HL-60/S4 treated with phorbol 12-myristate 13-acetate at 8.2 ng/mL for 4 days and 3 days (cell line): ENCODE data around the gene CNOT2.
"Not testable (repeated sequence)": the region's sequence is repeated elsewhere in the genome, so short reads cannot be mapped to it uniquely, and the experiment has no call there.

ENCODE experiments used
- in situ Hi-C: fragments of 300-500 bp; cut with MboI; formaldehyde crosslinking; loops from 2 replicates; pipeline ENCODE4 v1.15.0; 2022; ENCODE audit warnings: low sequenced_read_pairs

CNOT2 gene

GRCh38 chr12:70364695-70365397, 121.6 kb downstream of the CNOT2 start:
- in situ Hi-C loops = no loop called here

DNA sequence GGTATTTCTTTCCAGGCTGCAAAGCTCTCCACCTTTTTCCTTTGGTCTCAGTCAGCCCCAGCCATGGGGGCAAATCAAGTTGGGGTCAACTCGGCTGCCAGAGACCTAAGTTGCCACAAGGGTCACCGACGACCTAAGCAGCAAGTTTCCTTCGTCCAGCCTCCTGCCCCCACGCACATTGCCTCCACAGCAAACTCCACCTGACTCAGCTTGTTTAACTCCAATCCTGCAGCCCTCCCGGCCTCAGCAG, 122.1 kb downstream of the CNOT2 start:
- in situ Hi-C loops = no loop called here

GRCh38 chr12:70365648-70366518, 122.7 kb downstream of the CNOT2 start, which contains the start of gene KCNMB4:
TSS of gene KCNMB4 (plus strand) at chr12:70366290. CDS start at chr12:70366735, 445 bp downstream.
- in situ Hi-C loops = no loop called here

- in situ Hi-C loops = no loop called here
These were observed 123.5 kb downstream of the CNOT2 start for GRCh38 chr12:70366581-70367257.

DNA sequence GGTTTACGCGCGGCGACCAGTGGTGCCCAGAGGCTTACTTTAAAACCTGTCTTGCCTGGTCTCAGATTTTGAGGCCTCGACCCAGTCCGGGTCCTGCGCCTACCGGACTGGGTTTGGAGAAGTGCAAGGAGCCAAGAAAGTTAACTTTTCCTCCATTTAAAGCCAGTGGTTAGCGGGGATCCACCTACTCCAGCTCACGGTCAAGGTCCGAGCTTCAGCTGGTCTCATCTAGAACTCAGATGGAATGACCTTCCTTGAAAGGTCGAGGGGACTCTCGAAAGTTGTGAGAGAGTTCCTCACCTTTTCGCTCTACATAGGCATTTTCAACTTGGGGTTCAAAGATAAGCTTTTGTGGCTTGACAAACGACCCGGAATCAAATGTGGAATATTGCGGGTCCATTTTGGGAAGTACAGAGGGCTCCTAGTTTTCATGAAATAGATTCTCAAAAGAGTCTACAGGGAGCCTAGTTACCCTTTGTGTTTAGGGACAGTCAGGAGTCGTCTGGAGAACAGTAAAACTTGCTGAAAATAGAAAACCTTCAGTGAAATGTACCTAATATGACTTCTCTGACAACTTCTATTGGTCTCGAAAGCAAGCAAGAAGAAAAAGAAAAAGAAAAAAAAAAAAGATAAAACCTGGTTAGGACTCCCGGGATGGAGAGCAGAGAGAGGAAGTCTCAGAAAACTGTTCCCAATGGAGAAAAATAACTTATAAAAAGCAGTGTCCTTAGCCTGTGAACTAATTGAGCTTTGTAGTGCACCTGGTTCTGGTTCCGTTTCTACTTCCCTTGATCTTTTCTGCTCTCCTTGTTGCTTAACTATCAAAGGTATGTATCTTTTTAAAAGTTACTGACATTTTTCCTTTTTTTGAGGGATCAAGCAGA, 124.3 kb downstream of the CNOT2 start:
- in situ Hi-C loops = no loop called here

DNA sequence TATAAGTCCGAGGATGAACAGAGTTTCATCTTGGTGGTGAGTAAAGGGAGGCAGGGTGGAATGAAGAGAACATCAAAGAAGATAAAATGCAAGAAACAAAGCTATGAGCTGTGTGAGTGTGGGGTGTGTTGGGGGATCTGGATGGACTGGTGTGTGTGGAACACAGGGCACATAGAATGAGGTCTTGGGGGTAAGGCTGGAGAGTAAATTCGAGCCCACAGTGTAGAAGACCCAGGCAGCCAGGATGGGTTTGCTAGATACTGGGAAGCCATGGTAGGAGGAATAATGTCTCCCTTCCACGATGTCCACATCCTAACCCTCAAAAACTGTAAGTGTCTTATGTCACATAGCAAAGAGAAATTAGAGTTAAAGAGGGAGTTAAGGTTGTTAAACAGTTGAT, 129.6 kb downstream of the CNOT2 start:
- in situ Hi-C loops = no loop called here

GRCh38 chr12:70379846-70380245, 136.6 kb downstream of the CNOT2 start:
- in situ Hi-C loops = no loop called here

DNA sequence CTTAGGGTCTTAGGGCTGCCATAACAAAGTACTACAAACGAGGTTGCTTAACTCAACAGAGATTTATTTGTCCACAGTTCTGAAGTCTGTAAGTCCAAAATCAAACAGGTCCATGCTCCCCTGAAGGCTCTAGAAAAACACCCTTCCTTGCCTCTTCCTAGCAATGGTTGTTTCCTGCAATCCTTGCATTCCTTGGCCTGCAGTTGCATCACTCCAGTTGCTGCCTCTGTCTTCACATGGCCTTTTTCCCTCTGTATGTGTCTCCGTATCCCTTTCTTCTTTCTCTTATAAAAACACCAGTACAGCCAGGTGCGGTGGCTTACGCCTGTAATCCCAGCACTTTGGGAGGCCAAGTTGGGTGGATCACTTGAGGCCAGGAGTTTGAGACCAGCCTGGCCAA, 140.3 kb downstream of the CNOT2 start:
- in situ Hi-C loops = no loop called here

GRCh38 chr12:70383886-70384285, 140.7 kb downstream of the CNOT2 start:
- in situ Hi-C loops = no loop called here

GRCh38 chr12:70386771-70387170, 143.5 kb downstream of the CNOT2 start:
- in situ Hi-C loops = no loop called here

GRCh38 chr12:70389678-70390077, 146.4 kb downstream of the CNOT2 start:
- in situ Hi-C loops = no loop called here

DNA sequence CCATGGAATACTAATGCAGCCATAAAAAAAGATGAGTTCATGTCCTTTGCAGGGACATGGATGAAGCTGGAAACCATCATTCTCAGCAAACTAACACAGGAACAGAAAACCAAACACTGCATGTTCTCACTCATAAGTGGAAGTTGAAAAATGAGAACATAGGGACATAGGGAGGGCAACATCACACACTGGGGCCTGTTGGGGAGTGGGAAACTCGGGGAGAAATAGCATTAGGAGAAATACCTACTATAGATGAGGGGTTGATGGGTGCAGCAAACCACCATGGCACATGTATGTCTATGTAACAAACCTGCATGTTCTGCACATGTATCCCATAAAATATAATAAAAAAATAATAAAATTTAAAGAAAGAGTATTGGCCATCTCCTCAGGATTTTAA, 149.4 kb downstream of the CNOT2 start:
- in situ Hi-C loops = not testable (repeated sequence)

- in situ Hi-C loops = no loop called here
These were observed 150.7 kb downstream of the CNOT2 start for GRCh38 chr12:70393787-70394499.

DNA sequence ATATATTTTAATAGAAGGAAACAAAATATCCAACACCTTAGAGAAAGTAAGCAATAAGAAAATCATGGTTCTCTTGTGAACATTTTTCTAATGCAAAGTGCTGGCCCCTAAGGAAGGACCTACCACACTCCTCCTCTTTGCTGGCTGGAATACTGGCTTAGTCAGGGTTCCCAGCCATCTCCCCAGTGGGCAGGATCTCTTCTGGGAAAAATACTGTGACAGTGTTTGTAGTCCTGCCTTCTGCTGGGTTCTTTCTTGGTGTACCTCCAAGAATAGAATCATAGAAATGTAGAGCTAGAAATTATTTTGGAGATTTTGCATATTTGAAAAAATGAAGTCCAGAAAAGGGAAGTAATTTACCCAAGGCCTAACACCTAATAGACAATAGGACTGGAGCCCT, 154.8 kb downstream of the CNOT2 start:
- in situ Hi-C loops = no loop called here

DNA sequence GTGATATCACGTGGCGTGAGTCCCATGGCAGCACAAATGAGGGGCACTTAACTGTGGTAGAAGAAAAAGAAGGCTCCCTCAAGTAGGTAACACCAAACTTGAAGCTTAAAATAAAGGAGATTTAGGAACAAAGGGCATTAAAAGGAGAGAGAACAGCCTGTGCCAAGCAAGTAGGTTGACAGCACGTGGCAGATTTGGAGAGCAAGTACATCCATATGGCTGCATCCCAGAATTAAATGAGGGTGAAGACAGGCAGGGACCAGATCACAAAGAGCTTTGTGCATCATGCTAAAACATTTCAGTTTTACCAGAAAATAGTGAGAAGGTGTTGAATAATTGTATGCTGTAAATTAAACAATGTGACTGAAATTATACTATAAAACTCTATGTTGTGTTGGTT, 155.6 kb downstream of the CNOT2 start:
- in situ Hi-C loops = no loop called here

GRCh38 chr12:70399311-70399710, 156.1 kb downstream of the CNOT2 start:
- in situ Hi-C loops = no loop called here

DNA sequence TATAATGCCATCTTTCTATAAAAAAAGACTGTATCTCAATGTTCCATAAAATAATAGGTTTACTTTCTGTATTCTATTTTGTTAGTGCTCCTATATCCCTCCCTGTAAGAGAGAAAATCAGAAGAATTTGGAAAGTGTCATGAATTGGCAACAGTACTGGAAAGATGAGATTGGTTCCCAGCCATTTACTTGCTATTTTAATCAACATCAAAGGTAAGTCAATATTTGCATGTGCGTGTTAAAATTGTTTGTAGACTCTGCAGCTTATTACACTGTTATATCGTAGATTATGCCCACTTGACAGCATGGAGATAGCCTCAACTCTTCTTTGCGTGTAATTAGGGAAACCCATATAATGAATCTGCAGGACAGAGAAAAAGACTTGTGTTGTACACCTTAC, 156.9 kb downstream of the CNOT2 start:
- in situ Hi-C loops = no loop called here

DNA sequence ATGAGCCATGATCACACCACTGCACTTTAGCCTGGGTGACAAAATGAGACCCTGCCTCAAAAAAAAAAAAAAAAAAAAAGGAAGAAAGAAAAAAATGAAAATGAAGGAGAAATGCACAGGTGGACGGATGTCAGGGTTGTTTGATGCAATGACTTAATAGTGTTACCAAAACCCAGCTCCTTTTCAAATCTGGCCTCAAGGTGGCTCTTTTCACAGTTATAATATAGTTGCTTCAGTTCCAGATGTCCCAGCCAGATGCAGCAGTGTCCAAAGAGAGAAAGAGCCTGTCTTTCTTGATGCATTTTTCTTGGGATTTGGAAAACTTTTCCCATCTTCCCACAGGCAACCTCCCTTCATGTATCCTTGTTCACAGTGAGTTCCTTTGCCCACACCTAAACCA, 159.4 kb downstream of the CNOT2 start:
- in situ Hi-C loops = no loop called here

GRCh38 chr12:70403826-70404225, 160.6 kb downstream of the CNOT2 start:
- in situ Hi-C loops = no loop called here
